Testis (tissue), 2 donors: ENCODE results near the gene PARP14.

Experiments
- POLR2A ChIP-seq: fragments of 450-650 bp; IDR thresholded peaks from one replicate; pipeline ENCODE4 v1.6.1; 2017; ENCODE audit warnings: antibody characterized with exemption, mild to moderate bottlenecking, moderate library complexity
- TF ChIP-seq, protein P1 (sequence below), 3 experiments: fragments of 450-650 bp in 2 of 3; fragments of 200-600 bp in 1 of 3; sonication (generic) in 1 of 3; IDR thresholded peaks; one replicate each; pipeline ENCODE4 v1.5.1; 2016 to 2019; ENCODE audit warnings: antibody characterized with exemption in 3 of 3, mild to moderate bottlenecking in 2 of 3, moderate library complexity in 1 of 3

DNA sequence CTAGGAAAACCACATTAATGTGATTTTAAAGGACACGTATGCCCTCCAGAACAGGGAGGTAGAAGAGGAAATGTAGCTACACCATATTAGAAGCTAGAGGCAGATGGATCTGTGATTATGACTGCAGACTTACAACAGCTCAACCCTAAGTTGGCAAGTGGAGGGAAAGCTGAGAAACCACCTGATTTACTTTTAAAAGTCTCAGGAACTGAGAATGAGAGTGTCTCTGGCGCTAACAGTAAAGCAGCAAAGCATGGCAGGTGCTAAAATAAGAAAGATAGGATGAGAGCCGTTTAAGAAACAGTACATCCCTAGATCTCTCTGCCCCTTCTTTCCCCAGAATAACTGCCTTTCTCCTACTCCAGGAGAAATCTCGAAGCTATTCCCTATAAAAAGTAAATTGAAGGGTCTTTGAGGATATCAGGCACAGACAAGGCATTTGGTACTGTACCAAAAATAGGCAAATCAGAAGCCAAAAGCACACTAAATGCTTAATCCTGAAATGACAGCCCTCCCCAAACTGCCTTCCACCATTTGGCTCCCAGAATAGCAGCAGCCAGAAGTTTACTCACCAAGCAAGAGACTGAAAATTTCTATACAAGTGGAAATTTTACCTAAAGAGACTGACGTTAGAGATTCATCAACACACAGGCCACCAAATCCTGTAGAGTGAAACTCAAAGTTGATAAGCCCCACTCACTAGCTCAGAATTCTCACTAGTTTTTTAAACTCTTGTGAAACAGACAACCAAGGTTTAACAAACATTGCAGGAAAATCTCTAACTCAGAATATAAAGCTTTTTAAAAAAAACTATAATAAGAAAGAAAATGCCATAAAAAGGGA is 34.3 kb upstream of the PARP14 start:
- TF ChIP-seq, protein P1, sequence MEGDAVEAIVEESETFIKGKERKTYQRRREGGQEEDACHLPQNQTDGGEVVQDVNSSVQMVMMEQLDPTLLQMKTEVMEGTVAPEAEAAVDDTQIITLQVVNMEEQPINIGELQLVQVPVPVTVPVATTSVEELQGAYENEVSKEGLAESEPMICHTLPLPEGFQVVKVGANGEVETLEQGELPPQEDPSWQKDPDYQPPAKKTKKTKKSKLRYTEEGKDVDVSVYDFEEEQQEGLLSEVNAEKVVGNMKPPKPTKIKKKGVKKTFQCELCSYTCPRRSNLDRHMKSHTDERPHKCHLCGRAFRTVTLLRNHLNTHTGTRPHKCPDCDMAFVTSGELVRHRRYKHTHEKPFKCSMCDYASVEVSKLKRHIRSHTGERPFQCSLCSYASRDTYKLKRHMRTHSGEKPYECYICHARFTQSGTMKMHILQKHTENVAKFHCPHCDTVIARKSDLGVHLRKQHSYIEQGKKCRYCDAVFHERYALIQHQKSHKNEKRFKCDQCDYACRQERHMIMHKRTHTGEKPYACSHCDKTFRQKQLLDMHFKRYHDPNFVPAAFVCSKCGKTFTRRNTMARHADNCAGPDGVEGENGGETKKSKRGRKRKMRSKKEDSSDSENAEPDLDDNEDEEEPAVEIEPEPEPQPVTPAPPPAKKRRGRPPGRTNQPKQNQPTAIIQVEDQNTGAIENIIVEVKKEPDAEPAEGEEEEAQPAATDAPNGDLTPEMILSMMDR (IDR thresholded peaks at IDR 0.05), result no peak
- TF ChIP-seq POLR2A, result no peak
